Effector memory CD8-positive, alpha-beta T cell (primary cell): ENCODE data around the gene MAPKAPK2.
"Not testable (repeated sequence)": the region's sequence is repeated elsewhere in the genome, so short reads cannot be mapped to it uniquely, and the experiment has no call there.

Source experiments
- ATAC-seq: fragments of 150-1000 bp; cut with Tn5 transposase; replicated peaks from 2 replicates; pipeline ENCODE4 v1.10.0; 2021; ENCODE audit warnings: mild to moderate bottlenecking, moderate library complexity
- DNase-seq, 3 experiments: peaks; one replicate each; pipeline ENCODE4 v3.0.0; 2021
- H3K27ac Mint-ChIP-seq, 2 donors: one replicate each; pipeline ENCODE4 v1.8.0; 2022; ENCODE audit warnings: mild to moderate bottlenecking in 2 of 2, mixed read lengths in 2 of 2, moderate library complexity in 2 of 2
- H3K27me3 Mint-ChIP-seq, 2 donors: one replicate each; pipeline ENCODE4 v1.8.0; 2022; ENCODE audit warnings: mixed read lengths in 2 of 2
- H3K36me3 Mint-ChIP-seq: one replicate; pipeline ENCODE4 v1.8.0; 2022; ENCODE audit warnings: mild to moderate bottlenecking, moderate library complexity, mixed read lengths; ENCODE audit not compliant: insufficient read depth
- H3K4me1 Mint-ChIP-seq, 2 donors: one replicate each; pipeline ENCODE4 v1.8.0; 2022; ENCODE audit warnings: low read depth in 2 of 2, mixed read lengths in 2 of 2
- H3K4me3 Mint-ChIP-seq, 2 donors: one replicate each; pipeline ENCODE4 v1.8.0; 2022; ENCODE audit warnings: mild to moderate bottlenecking in 2 of 2, mixed read lengths in 2 of 2, moderate library complexity in 2 of 2
- H3K9me3 Mint-ChIP-seq, 2 donors: one replicate each; pipeline ENCODE4 v1.8.0; 2022; ENCODE audit warnings: mixed read lengths in 2 of 2
- total RNA-seq, 9 experiments: gene quantifications; one replicate each; lab custom pipeline; 2026; lab: John Stamatoyannopoulos, UW

Gene MAPKAPK2
- total RNA-seq, result 123 to 362 (median 149) reads per million in 9 experiments

- H3K27ac Mint-ChIP-seq, result peak within 1 kb of the TSS; percentile 97 to 98
- peak within 1 kb of the TSS; percentile 96 to 98 for H3K4me3 Mint-ChIP-seq
- peaks cover 40% of the 10 kb centered on the region for H3K36me3 Mint-ChIP-seq
- no peaks in the 10 kb centered on the region for H3K9me3 Mint-ChIP-seq
- ATAC-seq (peak; percentile 74), DNase-seq (peak; percentile 60 to 66 (median 65))
- H3K4me1 Mint-ChIP-seq, result peaks cover 33 to 35% of the 10 kb centered on the region in 2 donors
- peaks cover 0 to 6% of the 10 kb centered on the region in 2 donors for H3K27me3 Mint-ChIP-seq
Measured at GRCh38 chr1:206684478-206685333, at the start of gene MAPKAPK2. TSS of gene MAPKAPK2 (plus strand) at chr1:206684905. CDS start at chr1:206685230, 325 bp downstream.

- Mint-ChIP-seq H3K27ac (peak within 1 kb of the TSS; percentile 68 to 87), H3K4me3 (peak within 1 kb of the TSS; percentile 86 to 91)
- DNase-seq, result peak; percentile 83 to 87 (median 86)
Measured at GRCh38 chr1:206635080-206635977, 49.4 kb upstream of the MAPKAPK2 start, which contains the start of gene DYRK3. TSS of gene DYRK3 (plus strand) at chr1:206635536. CDS start at chr1:206635704, 168 bp downstream.

GRCh38 chr1:206635978-206636345 is 48.7 kb upstream of the MAPKAPK2 start:
- DNase-seq, result peak in 1 of 3 experiments; percentile 8
- Mint-ChIP-seq H3K27me3 (peaks cover 18 to 27% of the 10 kb centered on the region in 2 donors), H3K4me1 (peaks cover 13 to 16% of the 10 kb centered on the region in 2 donors), H3K27ac (no peak overlapping the region), H3K9me3 (no peaks in the 10 kb centered on the region), H3K4me3 (peak overlapping the region; percentile 86 to 91), H3K36me3 (peaks cover 15% of the 10 kb centered on the region)
- ATAC-seq, result no peak

More at GRCh38 chr1:206635080-206635977, 49.4 kb upstream of the MAPKAPK2 start, which contains the start of gene DYRK3:
- H3K9me3 Mint-ChIP-seq, result no peaks in the 10 kb centered on the region
- H3K4me1 Mint-ChIP-seq, result peaks cover 13 to 16% of the 10 kb centered on the region in 2 donors
- H3K27me3 Mint-ChIP-seq, result peaks cover 18 to 27% of the 10 kb centered on the region in 2 donors
- peaks cover 15% of the 10 kb centered on the region for H3K36me3 Mint-ChIP-seq
- ATAC-seq, result peak; percentile 94

GRCh38 chr1:206636671-206637070 is 48.0 kb upstream of the MAPKAPK2 start:
- Mint-ChIP-seq H3K4me3 (peak overlapping the region in 1 of 2 donors; percentile 86), H3K4me1 (peaks cover 13 to 16% of the 10 kb centered on the region in 2 donors), H3K27ac (no peak overlapping the region), H3K9me3 (no peaks in the 10 kb centered on the region), H3K36me3 (peaks cover 15% of the 10 kb centered on the region), H3K27me3 (peaks cover 14 to 22% of the 10 kb centered on the region in 2 donors)
- DNase-seq, result no peak
- ATAC-seq, result no peak

GRCh38 chr1:206637605-206638004 is 47.1 kb upstream of the MAPKAPK2 start:
- Mint-ChIP-seq H3K4me1 (peaks cover 13 to 16% of the 10 kb centered on the region in 2 donors), H3K27ac (no peak overlapping the region), H3K9me3 (no peaks in the 10 kb centered on the region), H3K27me3 (peaks cover 8 to 12% of the 10 kb centered on the region in 2 donors), H3K36me3 (peaks cover 15% of the 10 kb centered on the region), H3K4me3 (no peak overlapping the region)
- ATAC-seq (no peak), DNase-seq (no peak)

- DNase-seq, H3K4me1 Mint-ChIP-seq, H3K27ac Mint-ChIP-seq, ATAC-seq, H3K9me3 Mint-ChIP-seq, H3K36me3 Mint-ChIP-seq, H3K4me3 Mint-ChIP-seq, H3K27me3 Mint-ChIP-seq: not testable (repeated sequence)
Measured at GRCh38 chr1:206642074-206642473, 42.6 kb upstream of the MAPKAPK2 start.

GRCh38 chr1:206643118-206643698 is 41.5 kb upstream of the MAPKAPK2 start:
- ATAC-seq, result no peak
- no peak for DNase-seq
- H3K27me3 Mint-ChIP-seq, result no peaks in the 10 kb centered on the region
- no peaks in the 10 kb centered on the region for H3K9me3 Mint-ChIP-seq
- no peaks in the 10 kb centered on the region for H3K36me3 Mint-ChIP-seq
- H3K27ac Mint-ChIP-seq, result no peak overlapping the region
- H3K4me1 Mint-ChIP-seq, result no peaks in the 10 kb centered on the region
- H3K4me3 Mint-ChIP-seq, result no peak overlapping the region

- Mint-ChIP-seq H3K27me3 (no peaks in the 10 kb centered on the region), H3K4me1 (no peaks in the 10 kb centered on the region), H3K4me3 (no peak overlapping the region), H3K36me3 (no peaks in the 10 kb centered on the region), H3K9me3 (no peaks in the 10 kb centered on the region), H3K27ac (no peak overlapping the region)
- DNase-seq (no peak), ATAC-seq (no peak)
Measured at GRCh38 chr1:206646504-206646903, 38.2 kb upstream of the MAPKAPK2 start.

GRCh38 chr1:206647224-206647623 is 37.5 kb upstream of the MAPKAPK2 start:
- ATAC-seq, result no peak
- Mint-ChIP-seq H3K4me1 (no peaks in the 10 kb centered on the region), H3K27ac (no peak overlapping the region), H3K4me3 (no peak overlapping the region), H3K27me3 (no peaks in the 10 kb centered on the region), H3K9me3 (no peaks in the 10 kb centered on the region), H3K36me3 (no peaks in the 10 kb centered on the region)
- DNase-seq, result no peak

GRCh38 chr1:206649261-206649921 is 35.3 kb upstream of the MAPKAPK2 start:
- Mint-ChIP-seq H3K27me3 (no peaks in the 10 kb centered on the region), H3K27ac (peak overlapping the region in 1 of 2 donors; percentile 8)

GRCh38 chr1:206651014-206651413 is 33.7 kb upstream of the MAPKAPK2 start:
- H3K27me3 Mint-ChIP-seq, result no peaks in the 10 kb centered on the region
- DNase-seq (no peak), ATAC-seq (no peak)
- H3K27ac Mint-ChIP-seq, result no peak overlapping the region
- H3K36me3 Mint-ChIP-seq, result no peaks in the 10 kb centered on the region
- no peaks in the 10 kb centered on the region for H3K4me1 Mint-ChIP-seq
- no peaks in the 10 kb centered on the region for H3K9me3 Mint-ChIP-seq
- H3K4me3 Mint-ChIP-seq, result no peak overlapping the region

More at GRCh38 chr1:206649261-206649921, 35.3 kb upstream of the MAPKAPK2 start:
- no peaks in the 10 kb centered on the region for H3K9me3 Mint-ChIP-seq
- no peaks in the 10 kb centered on the region for H3K4me1 Mint-ChIP-seq
- H3K4me3 Mint-ChIP-seq, result no peak overlapping the region
- no peak for DNase-seq
- no peaks in the 10 kb centered on the region for H3K36me3 Mint-ChIP-seq
- ATAC-seq, result no peak

- H3K27me3 Mint-ChIP-seq, result peaks cover 2 to 10% of the 10 kb centered on the region in 2 donors
- H3K4me1 Mint-ChIP-seq, result no peaks in the 10 kb centered on the region
- H3K36me3 Mint-ChIP-seq, result no peaks in the 10 kb centered on the region
- no peak for ATAC-seq
- no peaks in the 10 kb centered on the region for H3K9me3 Mint-ChIP-seq
- DNase-seq, result no peak
- no peak overlapping the region for H3K4me3 Mint-ChIP-seq
- H3K27ac Mint-ChIP-seq, result no peak overlapping the region
Measured at GRCh38 chr1:206651958-206652890, 32.5 kb upstream of the MAPKAPK2 start.
